HepG2 (cell line): Measurements from ENCODE around the gene CNPPD1. TPM values are rescaled to one million over a fixed set of nuclear protein-coding genes. Genes with fewer than 3 reads are reported as not detected.

Source experiments
- ATF2 ChIP-seq: sonication (generic); formaldehyde crosslinking; IDR thresholded peaks from 2 replicates; pipeline ENCODE4 v1.4.0; 2020; ENCODE audit warnings: missing genetic modification reagents
- CEBPG ChIP-seq: IDR thresholded peaks from 2 replicates; pipeline ENCODE4 v1.6.1; 2016
- ELF1 ChIP-seq: sonication (generic); formaldehyde crosslinking; IDR thresholded peaks from 2 replicates; pipeline ENCODE4 v1.4.0; 2020; ENCODE audit warnings: missing genetic modification reagents
- KDM5B ChIP-seq: sonication (generic); formaldehyde crosslinking; IDR thresholded peaks from 2 replicates; pipeline ENCODE4 v1.4.0; 2020; ENCODE audit warnings: missing genetic modification reagents, mild to moderate bottlenecking, borderline replicate concordance
- NFE2L2 ChIP-seq: fragments of 150-350 bp; IDR thresholded peaks from 2 replicates; pipeline ENCODE4 v1.6.1; 2014; ENCODE audit warnings: low read length
- PITX1 ChIP-seq: sonication (generic); formaldehyde crosslinking; IDR thresholded peaks from 2 replicates; pipeline ENCODE4 v1.5.1; 2020; ENCODE audit warnings: mild to moderate bottlenecking, missing genetic modification reagents
- SOX6 ChIP-seq, 2 experiments: fragments of 450-650 bp in 1 of 2; sonication (generic) in 1 of 2; formaldehyde crosslinking in 1 of 2; IDR thresholded peaks; 2 replicates each; pipeline versions ENCODE4 v1.4.0 to v1.6.1; 2017 to 2020; ENCODE audit warnings: antibody characterized with exemption in 1 of 2, mild to moderate bottlenecking in 1 of 2, missing genetic modification reagents in 1 of 2
- ZC3H13 ChIP-seq: sonication (generic); formaldehyde crosslinking; IDR thresholded peaks from 2 replicates; pipeline ENCODE4 v1.8.1; 2023; ENCODE audit warnings: mild to moderate bottlenecking, missing genetic modification reagents, moderate library complexity
- ZFP62 ChIP-seq: sonication (generic); formaldehyde crosslinking; IDR thresholded peaks from 2 replicates; pipeline ENCODE4 v1.4.0; 2020; ENCODE audit warnings: missing genetic modification reagents
- ZFP82 ChIP-seq: sonication (generic); formaldehyde crosslinking; IDR thresholded peaks from 2 replicates; pipeline ENCODE4 v1.5.1; 2020; ENCODE audit warnings: mild to moderate bottlenecking, missing genetic modification reagents, borderline replicate concordance
- ZMAT3 ChIP-seq: sonication (generic); formaldehyde crosslinking; conservative IDR thresholded peaks from 2 replicates; pipeline ENCODE4 v1.7.0; 2021; ENCODE audit warnings: missing genetic modification reagents
- ZNF34 ChIP-seq: sonication (generic); formaldehyde crosslinking; IDR thresholded peaks from 2 replicates; pipeline ENCODE4 v1.4.0; 2020; ENCODE audit warnings: mild to moderate bottlenecking, missing genetic modification reagents, borderline replicate concordance
- ZNF512B ChIP-seq: sonication (generic); formaldehyde crosslinking; IDR thresholded peaks from 2 replicates; pipeline ENCODE4 v1.5.1; 2020; ENCODE audit warnings: missing genetic modification reagents, mild to moderate bottlenecking, borderline replicate concordance
- ZNF646 ChIP-seq: sonication (generic); formaldehyde crosslinking; IDR thresholded peaks from 2 replicates; pipeline ENCODE4 v1.9.0; 2021; ENCODE audit warnings: mild to moderate bottlenecking, missing genetic modification reagents
- ZNF710 ChIP-seq: sonication (generic); formaldehyde crosslinking; IDR thresholded peaks from 2 replicates; pipeline ENCODE4 v1.5.0; 2020; ENCODE audit warnings: mild to moderate bottlenecking, missing genetic modification reagents, borderline replicate concordance
- ZNF761 ChIP-seq: sonication (generic); formaldehyde crosslinking; conservative IDR thresholded peaks from 2 replicates; pipeline ENCODE4 v1.4.0; 2020; ENCODE audit warnings: mild to moderate bottlenecking, missing genetic modification reagents
- ZNF768 ChIP-seq: sonication (generic); formaldehyde crosslinking; IDR thresholded peaks from 2 replicates; pipeline ENCODE4 v1.4.0; 2020; ENCODE audit warnings: missing genetic modification reagents
- ZSCAN29 ChIP-seq: sonication (generic); formaldehyde crosslinking; conservative IDR thresholded peaks from 2 replicates; pipeline ENCODE4 v1.4.0; 2020; ENCODE audit warnings: mild to moderate bottlenecking, missing genetic modification reagents
- polyA plus RNA-seq, 8 experiments: library from polyadenylated mRNA; depleted of rRNA in 3 of 8; stranded (reverse) in 7 of 8; unstranded in 1 of 8; fragments of >200 nt; fragmentation: Illumina TruSeq in 4 of 8; extraction: Trizol in 4 of 8; gene quantifications; 2 replicates each; pipeline versions ENCODE4 v1.2.1 to v1.2.3, GENCODE V29; 2011 to 2016; ENCODE audit warnings: low read depth in 4 of 8, missing spikeins in 1 of 8, mixed read lengths in 1 of 8; ENCODE audit not compliant: insufficient read depth in 1 of 8
- total RNA-seq, 5 experiments: library from RNA; depleted of rRNA; stranded (reverse); fragments of >200 nt; fragmentation: Illumina TruSeq; extraction: Trizol; gene quantifications; 2 replicates each; pipeline ENCODE4 v1.2.3, GENCODE V29; 2016; ENCODE audit warnings: low read depth in 1 of 5

CNPPD1 gene
- total and polyA plus RNA-seq, 2 of the 13 experiments (the other 11 are each of a cell fraction or from before 2014, with no cell fraction given): 35.5 to 49.4 TPM

- TF ChIP-seq ZNF512B (CRISPR knock-in tag): no peak
- 0 out of 2 replicates have a peak, but pooled peaks have one; percentile 26 for TF ChIP-seq ZNF646 (CRISPR knock-in tag)
- no peak for TF ChIP-seq SOX6 (IDR thresholded peaks at IDR 0.05)
- TF ChIP-seq SOX6 (CRISPR knock-in tag; IDR thresholded peaks at IDR 0.05): no peak
- no peak for TF ChIP-seq ZNF710 (CRISPR knock-in tag)
- TF ChIP-seq ATF2: no peak; the same call in 1 of the 2 replicates
- TF ChIP-seq ZFP82: no peak; the same call in 1 of the 2 replicates
- TF ChIP-seq ZSCAN29 (CRISPR knock-in tag): no peak
- no peak for TF ChIP-seq ZNF768 (CRISPR knock-in tag)
- no peak for TF ChIP-seq ZMAT3 (CRISPR knock-in tag)
- TF ChIP-seq ZNF34 (CRISPR knock-in tag): no peak
- no peak for TF ChIP-seq PITX1 (CRISPR knock-in tag)
- TF ChIP-seq CEBPG: no peak; the same call in 1 of the 2 replicates
- TF ChIP-seq ELF1 (CRISPR knock-in tag): no peak
- TF ChIP-seq NFE2L2: no peak
- TF ChIP-seq ZFP62 (CRISPR knock-in tag): no peak
- TF ChIP-seq ZNF761 (CRISPR knock-in tag): 0 out of 2 replicates have a peak, but pooled peaks have one; percentile 6
- TF ChIP-seq ZC3H13 (CRISPR knock-in tag): no peak
- no peak for TF ChIP-seq KDM5B (CRISPR knock-in tag)
Observed at GRCh38 chr2:219218217-219218731, 41.5 kb upstream of the CNPPD1 start (continued).
